Measurements from ENCODE around the gene RAB40C. TPM values are rescaled to one million over a fixed set of nuclear protein-coding genes. Genes with fewer than 3 reads are reported as not detected.

The RAB40C gene
- total and polyA plus RNA-seq, 9 of the 15 experiments (the other 6 are each of a cell fraction or from before 2014, with no cell fraction given): 0.17 to 23.4 (median 8.7) TPM

GRCh38 chr16:578870-579405, 10.9 kb upstream of the RAB40C start (continued):
- no peak for TF ChIP-seq ZNF274 (IDR thresholded peaks at IDR 0.05; ENCODE audit: borderline replicate concordance, low read depth, low read length)
- peak; percentile 99 for TF ChIP-seq CBFB (CRISPR knock-in tag; IDR thresholded peaks at IDR 0.05)
- TF ChIP-seq CBX3 (IDR thresholded peaks at IDR 0.05; ENCODE audit: borderline replicate concordance in 1 of 2, low read length in 2 of 2): peak in 1 of 2 experiments; percentile 81; a peak in 1 of 3 replicates
- no peak for TF ChIP-seq MTA1 (IDR thresholded peaks at IDR 0.05; ENCODE audit: borderline replicate concordance)
- TF ChIP-seq TRIM24 (IDR thresholded peaks at IDR 0.05): peak; percentile 22 to 62; a peak in 2 of 4 replicates
- TF ChIP-seq CHCHD3 (CRISPR knock-in tag; IDR thresholded peaks at IDR 0.05): no peak
- no peak for TF ChIP-seq NCOA6 (IDR thresholded peaks at IDR 0.05)
- no peak for TF ChIP-seq ZNF133 (CRISPR knock-in tag; IDR thresholded peaks at IDR 0.05)
- TF ChIP-seq ZNF140 (CRISPR knock-in tag; IDR thresholded peaks at IDR 0.05): no peak
- no peak for TF ChIP-seq HIVEP1 (CRISPR knock-in tag; IDR thresholded peaks at IDR 0.05)
- TF ChIP-seq FUS (optimal IDR thresholded peaks at IDR 0.05; ENCODE audit: low read depth, low read length): no peak
- TF ChIP-seq POLR2H (tag; IDR thresholded peaks at IDR 0.05; ENCODE audit: low read depth): no peak
- no peak for TF ChIP-seq NR3C1 (CRISPR knock-in tag; IDR thresholded peaks at IDR 0.05)
- no peak for TF ChIP-seq E4F1 (CRISPR knock-in tag; IDR thresholded peaks at IDR 0.05; ENCODE audit: borderline replicate concordance)
- TF ChIP-seq JUNB (CRISPR knock-in tag; conservative IDR thresholded peaks at IDR 0.05): no peak
- no peak; the same call in 1 of the 2 replicates for TF ChIP-seq PHF8 (IDR thresholded peaks at IDR 0.05; ENCODE audit: borderline replicate concordance, low read length)
- TF ChIP-seq SMAD4 (CRISPR knock-in tag; conservative IDR thresholded peaks at IDR 0.05): peak; percentile 83
- TF ChIP-seq GTF2E2 (tag; IDR thresholded peaks at IDR 0.05): no peak
- TF ChIP-seq KAT2B (IDR thresholded peaks at IDR 0.05; ENCODE audit: low read depth, low read length): no peak
- TF ChIP-seq IFI16 (CRISPR knock-in tag; IDR thresholded peaks at IDR 0.05): no peak
- TF ChIP-seq ZBTB7A (IDR thresholded peaks at IDR 0.05; ENCODE audit: borderline replicate concordance, control insufficient read depth, low read depth, low read length): peak; percentile 73; the same call in 1 of the 2 replicates
- TF ChIP-seq, protein P1, sequence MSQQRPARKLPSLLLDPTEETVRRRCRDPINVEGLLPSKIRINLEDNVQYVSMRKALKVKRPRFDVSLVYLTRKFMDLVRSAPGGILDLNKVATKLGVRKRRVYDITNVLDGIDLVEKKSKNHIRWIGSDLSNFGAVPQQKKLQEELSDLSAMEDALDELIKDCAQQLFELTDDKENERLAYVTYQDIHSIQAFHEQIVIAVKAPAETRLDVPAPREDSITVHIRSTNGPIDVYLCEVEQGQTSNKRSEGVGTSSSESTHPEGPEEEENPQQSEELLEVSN (IDR thresholded peaks at IDR 0.05; ENCODE audit: borderline replicate concordance in 1 of 2, extremely low read depth in 1 of 2, insufficient read depth in 1 of 2, insufficient read length in 1 of 2, low read depth in 1 of 2, low read length in 1 of 2, poor library complexity in 1 of 2, severe bottlenecking in 1 of 2): peak; percentile 90 to 91
- TF ChIP-seq ESRRA (IDR thresholded peaks at IDR 0.05; ENCODE audit: borderline replicate concordance, low read depth): peak; percentile 72; the same call in 1 of the 2 replicates
- peak; percentile 76 for TF ChIP-seq NR2C2 (CRISPR knock-in tag; IDR thresholded peaks at IDR 0.05)
- TF ChIP-seq NR2C2 (tag; IDR thresholded peaks at IDR 0.05): no peak
- no peak for TF ChIP-seq ZNF668 (CRISPR knock-in tag; IDR thresholded peaks at IDR 0.05)
- TF ChIP-seq, protein P2, sequence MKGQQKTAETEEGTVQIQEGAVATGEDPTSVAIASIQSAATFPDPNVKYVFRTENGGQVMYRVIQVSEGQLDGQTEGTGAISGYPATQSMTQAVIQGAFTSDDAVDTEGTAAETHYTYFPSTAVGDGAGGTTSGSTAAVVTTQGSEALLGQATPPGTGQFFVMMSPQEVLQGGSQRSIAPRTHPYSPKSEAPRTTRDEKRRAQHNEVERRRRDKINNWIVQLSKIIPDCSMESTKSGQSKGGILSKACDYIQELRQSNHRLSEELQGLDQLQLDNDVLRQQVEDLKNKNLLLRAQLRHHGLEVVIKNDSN (CRISPR knock-in tag; IDR thresholded peaks at IDR 0.05): peak; percentile 92
